ENCODE measurements around the gene GALR3. TPM values are rescaled to one million over a fixed set of nuclear protein-coding genes. Genes with fewer than 3 reads are reported as not detected.

Gene GALR3
- total and polyA plus RNA-seq, 4 donors = not detected

GRCh38 chr22:37824674-37825641 lies 1.8 kb downstream of the GALR3 start:
- peaks cover 11 to 35% (median 26%) of the 10 kb centered on the region in 4 donors for H3K4me1 ChIP-seq (ENCODE audit: control insufficient read depth in 4 of 4, insufficient read depth in 4 of 4, low read length in 3 of 4)
- H3K27ac ChIP-seq (ENCODE audit: low read depth in 1 of 2, low read length in 2 of 2) = no peak overlapping the region
- no peak for TF ChIP-seq HNF4G (IDR thresholded peaks at IDR 0.05)
- no peak for TF ChIP-seq RAD21 (IDR thresholded peaks at IDR 0.05)
- TF ChIP-seq FOXA1 (IDR thresholded peaks at IDR 0.05) = no peak
- TF ChIP-seq GABPA (IDR thresholded peaks at IDR 0.05 in 1 of 2, conservative IDR thresholded peaks at IDR 0.05 in 1 of 2) = no peak
- no peak for TF ChIP-seq RXRA (IDR thresholded peaks at IDR 0.05)
- no peak for TF ChIP-seq TAF1 (conservative IDR thresholded peaks at IDR 0.05)
- TF ChIP-seq REST (IDR thresholded peaks at IDR 0.05) = no peak
- TF ChIP-seq FOXA2 (IDR thresholded peaks at IDR 0.05) = no peak
- TF ChIP-seq ZBTB33 (IDR thresholded peaks at IDR 0.05) = no peak
- TF ChIP-seq YY1 (IDR thresholded peaks at IDR 0.05) = no peak
- TF ChIP-seq JUND (IDR thresholded peaks at IDR 0.05) = no peak
- no peak for TF ChIP-seq CTCF (IDR thresholded peaks at IDR 0.05; ENCODE audit: low read depth, low read length, missing input control)
- TF ChIP-seq MAX (IDR thresholded peaks at IDR 0.05) = no peak
- no peak for TF ChIP-seq SP1 (IDR thresholded peaks at IDR 0.05)
- no peak for TF ChIP-seq EGR1 (IDR thresholded peaks at IDR 0.05; ENCODE audit: low read depth in 2 of 2)
- no peak for TF ChIP-seq ATF3 (IDR thresholded peaks at IDR 0.05)
- no peak for TF ChIP-seq NR2F2 (IDR thresholded peaks at IDR 0.05)
- TF ChIP-seq HNF4A (conservative IDR thresholded peaks at IDR 0.05) = no peak
- no peak for DNase-seq (ENCODE audit: low spot score)
- WGBS = 11% methylated on average over 135 of the region's 135 CpGs
- H3K27me3 ChIP-seq (ENCODE audit: control insufficient read depth in 4 of 4, insufficient read depth in 4 of 4, low read length in 3 of 4) = peaks cover 0 to 4% (median 0%) of the 10 kb centered on the region in 4 donors
- peak overlapping the region in 1 of 3 donors; percentile 46 for H3K4me3 ChIP-seq (ENCODE audit: low read depth in 1 of 3, low read length in 3 of 3)
- no peak overlapping the region for H3K9ac ChIP-seq (ENCODE audit: low read depth in 1 of 2, low read length in 2 of 2)
- peaks cover 0 to 4% (median 2%) of the 10 kb centered on the region in 4 donors for H3K36me3 ChIP-seq (ENCODE audit: control insufficient read depth in 4 of 4, insufficient read depth in 3 of 4, low read depth in 1 of 4, low read length in 3 of 4)
- no peaks in the 10 kb centered on the region for H3K9me3 ChIP-seq (ENCODE audit: control insufficient read depth in 4 of 4, low read length in 3 of 4)
